Placental pericyte (primary cell): ENCODE data around the gene DEPDC5. TPM values are rescaled to one million over a fixed set of nuclear protein-coding genes. Genes with fewer than 3 reads are reported as not detected.

Source experiments
- small RNA-seq: library from RNA; depleted of rRNA; stranded (forward); fragments of <200 nt; gene quantifications from one replicate; pipeline ENCODE3, GENCODE V24; 2012; ENCODE audit warnings: low replicate concordance
- total RNA-seq: library from RNA; depleted of rRNA; stranded (reverse); fragments of >200 nt; gene quantifications from 2 replicates; pipeline ENCODE4 v1.2.3, GENCODE V29; 2012

The DEPDC5 gene
- total RNA-seq = 8.5 and 18.2 TPM in 2 replicates

DNA sequence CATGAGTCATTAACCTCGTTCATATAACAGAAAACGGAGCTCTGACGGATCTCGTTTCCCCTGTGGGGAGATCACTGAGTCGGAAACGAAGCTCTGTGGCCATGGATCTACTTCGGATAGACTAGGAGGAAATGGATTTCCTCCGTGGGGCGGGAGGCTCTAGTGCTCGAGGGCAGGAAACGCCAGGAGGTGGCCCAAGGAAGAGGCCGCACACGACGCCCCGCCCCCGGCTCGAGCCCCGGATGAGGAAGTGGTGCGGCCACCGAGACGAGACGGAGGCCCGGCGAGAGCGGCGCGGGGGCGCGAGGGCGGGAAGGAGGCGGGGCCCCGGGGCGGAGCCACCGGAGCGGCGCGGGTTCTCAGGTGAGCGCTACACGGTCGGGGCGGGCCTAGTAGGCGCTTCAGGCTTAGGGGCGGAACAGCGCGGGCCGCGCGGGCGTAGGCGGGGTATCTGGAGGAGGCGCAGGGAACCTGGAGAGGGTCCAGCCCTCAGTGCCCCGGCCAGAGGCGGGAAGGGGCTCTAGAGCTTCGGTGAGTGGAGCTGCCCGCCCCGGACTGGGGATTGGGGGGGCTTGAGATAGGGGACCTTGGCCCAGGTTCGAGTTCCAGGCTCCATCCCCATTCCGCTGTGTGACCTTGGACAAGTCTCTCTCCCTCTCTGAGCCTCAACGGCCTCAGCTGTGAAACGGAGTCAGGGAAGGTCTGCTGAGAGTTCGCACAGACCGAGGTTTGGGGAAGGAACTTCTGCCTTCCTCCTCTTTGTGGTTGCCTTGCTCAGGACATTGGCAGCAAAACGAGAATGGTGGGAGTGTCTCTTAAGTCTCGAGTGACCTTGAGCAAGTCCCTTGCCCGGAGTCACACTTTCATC, at the start of gene DEPDC5:
TSS of gene DEPDC5 (plus strand) at position 386 of the 868 bp plus-strand sequence. CDS start 903 bp downstream, outside the sequence.

DNA sequence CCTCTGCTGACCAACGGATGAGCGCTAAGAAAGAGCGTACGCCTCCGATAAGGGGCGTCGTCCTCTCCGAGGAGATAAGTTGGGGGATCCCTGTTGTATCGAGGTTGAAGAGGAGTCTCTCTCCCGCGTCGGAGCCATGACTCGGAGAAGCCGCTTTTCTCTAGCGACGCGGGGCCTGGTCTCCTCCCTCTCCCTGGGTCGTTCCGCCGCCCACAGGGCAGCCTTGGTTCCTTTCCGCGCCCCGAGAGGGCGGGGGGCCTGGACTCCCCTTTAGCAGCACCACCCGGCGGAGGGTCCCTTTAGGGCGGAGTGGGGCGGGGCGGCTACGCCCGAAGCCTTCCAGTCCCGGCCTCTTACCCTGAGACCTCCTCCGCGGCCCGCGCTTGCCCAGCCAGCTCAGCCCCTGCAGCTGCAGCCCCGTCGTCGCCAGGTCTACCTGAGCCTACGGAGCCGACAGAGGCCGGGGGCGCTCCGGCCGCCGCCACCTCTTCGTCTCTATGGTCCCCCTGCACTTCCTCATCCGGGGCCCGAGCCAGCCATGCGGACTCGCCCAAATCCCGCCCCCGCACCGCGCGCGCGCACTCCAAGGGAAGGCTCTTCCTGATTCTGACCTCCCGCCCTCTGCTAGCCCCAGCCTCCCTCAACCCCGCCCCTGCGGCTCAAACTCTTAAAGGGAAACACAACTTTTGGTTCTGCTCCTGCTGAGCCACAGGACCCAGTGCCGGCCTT, 4.0 kb upstream of the DEPDC5 start, which contains the start of gene PRR14L:
TSS of gene PRR14L (minus strand) at position 497 of the 729 bp plus-strand sequence. CDS start 11,272 bp downstream, outside the sequence.

DNA sequence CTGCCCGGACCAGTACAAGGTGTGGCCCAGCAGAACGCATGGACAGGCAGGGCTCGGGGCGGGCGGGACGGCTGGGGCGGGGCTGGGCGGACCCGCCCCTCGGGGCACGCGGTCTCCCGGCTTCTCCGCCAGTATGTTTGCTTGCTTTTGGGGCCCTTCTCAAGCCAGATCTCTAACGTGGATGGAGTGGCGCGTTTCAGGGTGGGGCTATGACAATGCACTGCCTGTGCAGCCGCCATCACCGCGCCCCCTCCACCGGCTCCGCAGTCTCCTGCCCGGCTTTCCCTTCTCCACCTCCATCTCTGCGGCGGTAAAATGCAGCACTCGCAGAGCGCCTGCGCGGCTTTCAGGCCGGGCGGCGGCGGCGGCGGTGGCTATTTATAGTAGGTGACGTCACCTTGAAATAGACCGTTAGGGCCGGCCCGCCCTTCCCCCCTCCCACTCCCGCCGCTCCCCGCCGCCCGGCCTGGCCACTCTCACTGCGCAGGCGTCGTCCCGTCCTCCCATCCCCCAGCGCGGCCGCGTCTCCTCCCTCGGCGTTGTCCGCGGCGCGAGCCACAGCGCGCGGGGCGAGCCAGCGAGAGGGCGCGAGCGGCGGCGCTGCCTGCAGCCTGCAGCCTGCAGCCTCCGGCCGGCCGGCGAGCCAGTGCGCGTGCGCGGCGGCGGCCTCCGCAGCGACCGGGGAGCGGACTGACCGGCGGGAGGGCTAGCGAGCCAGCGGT, 190.3 kb downstream of the DEPDC5 start, which contains the start of gene YWHAH:
TSS of gene YWHAH (plus strand) at position 558 of the 722 bp plus-strand sequence. CDS start 199 bp downstream, outside the sequence.

Small RNA genes lying within 50 kb of the gene (small RNA-seq; reads per million reads assigned to genes)
- not detected for gene RN7SL20P

Other genes with a start within 250 kb of the DEPDC5 start
- gene PISD, start 91.8 kb upstream of the DEPDC5 start, total RNA-seq = 56.3 and 73.1 TPM in 2 replicates
- gene PRR14L, start 3.9 kb upstream of the DEPDC5 start, total RNA-seq = 22.1 and 26.1 TPM in 2 replicates
- 87.8 and 245 TPM in 2 replicates for gene YWHAH, start 190.5 kb downstream of the DEPDC5 start, total RNA-seq